GM18868 (cell line): ENCODE results near the gene STAP2.
A peak's percentile ranks its signal among the peaks of the same experiment; 100 is the strongest.

Source experiments
- ATAC-seq: cut with Tn5 transposase; IDR thresholded peaks from one replicate; pipeline ENCODE4 v1.9.1; 2021; ENCODE audit warnings: mild to moderate bottlenecking, moderate library complexity; ENCODE audit not compliant: unreplicated experiment

Gene STAP2

GRCh38 chr19:4370418-4371041 is 31.9 kb upstream of the STAP2 start:
- ATAC-seq = no peak

- peak; percentile 40 for ATAC-seq
Measured at GRCh38 chr19:4369888-4370260, 31.2 kb upstream of the STAP2 start.

- peak; percentile 53 for ATAC-seq
Measured at GRCh38 chr19:4369109-4369887, 30.7 kb upstream of the STAP2 start.

GRCh38 chr19:4368128-4368820 is 29.6 kb upstream of the STAP2 start:
- ATAC-seq = no peak

GRCh38 chr19:4367781-4368127 is 29.1 kb upstream of the STAP2 start:
- ATAC-seq = no peak

- ATAC-seq = no peak
Measured at GRCh38 chr19:4367336-4367723, 28.7 kb upstream of the STAP2 start.

GRCh38 chr19:4366666-4367335 is 28.2 kb upstream of the STAP2 start:
- ATAC-seq = no peak

- no peak for ATAC-seq
Measured at GRCh38 chr19:4365791-4366665, 27.4 kb upstream of the STAP2 start.

- no peak for ATAC-seq
Measured at GRCh38 chr19:4365341-4365740, 26.7 kb upstream of the STAP2 start.

- no peak for ATAC-seq
Measured at GRCh38 chr19:4363571-4364304, 25.1 kb upstream of the STAP2 start.

- ATAC-seq = no peak
Measured at GRCh38 chr19:4362831-4363545, 24.4 kb upstream of the STAP2 start.

- no peak for ATAC-seq
Measured at GRCh38 chr19:4362101-4362828, 23.6 kb upstream of the STAP2 start.

- ATAC-seq = no peak
Measured at GRCh38 chr19:4361152-4362046, 22.8 kb upstream of the STAP2 start.

- ATAC-seq = no peak
Measured at GRCh38 chr19:4360641-4361151, 22.1 kb upstream of the STAP2 start.

- no peak for ATAC-seq
Measured at GRCh38 chr19:4360081-4360569, 21.5 kb upstream of the STAP2 start.

GRCh38 chr19:4359627-4360000 is 21.0 kb upstream of the STAP2 start:
- ATAC-seq = no peak
